Activated gamma-delta T cell treated with anti-CD3 and anti-CD28 coated beads, Interleukin-2, amount 50 U/mL, for 16 hours (primary cell): Measurements from ENCODE around the gene ZBTB11.
"Not testable (repeated sequence)": the region's sequence is repeated elsewhere in the genome, so short reads cannot be mapped to it uniquely, and the experiment has no call there.

ENCODE experiments used
- DNase-seq: peaks from one replicate; pipeline ENCODE4 v3.0.0-alpha.2; 2020; ENCODE audit warnings: low read depth

Gene ZBTB11

DNA sequence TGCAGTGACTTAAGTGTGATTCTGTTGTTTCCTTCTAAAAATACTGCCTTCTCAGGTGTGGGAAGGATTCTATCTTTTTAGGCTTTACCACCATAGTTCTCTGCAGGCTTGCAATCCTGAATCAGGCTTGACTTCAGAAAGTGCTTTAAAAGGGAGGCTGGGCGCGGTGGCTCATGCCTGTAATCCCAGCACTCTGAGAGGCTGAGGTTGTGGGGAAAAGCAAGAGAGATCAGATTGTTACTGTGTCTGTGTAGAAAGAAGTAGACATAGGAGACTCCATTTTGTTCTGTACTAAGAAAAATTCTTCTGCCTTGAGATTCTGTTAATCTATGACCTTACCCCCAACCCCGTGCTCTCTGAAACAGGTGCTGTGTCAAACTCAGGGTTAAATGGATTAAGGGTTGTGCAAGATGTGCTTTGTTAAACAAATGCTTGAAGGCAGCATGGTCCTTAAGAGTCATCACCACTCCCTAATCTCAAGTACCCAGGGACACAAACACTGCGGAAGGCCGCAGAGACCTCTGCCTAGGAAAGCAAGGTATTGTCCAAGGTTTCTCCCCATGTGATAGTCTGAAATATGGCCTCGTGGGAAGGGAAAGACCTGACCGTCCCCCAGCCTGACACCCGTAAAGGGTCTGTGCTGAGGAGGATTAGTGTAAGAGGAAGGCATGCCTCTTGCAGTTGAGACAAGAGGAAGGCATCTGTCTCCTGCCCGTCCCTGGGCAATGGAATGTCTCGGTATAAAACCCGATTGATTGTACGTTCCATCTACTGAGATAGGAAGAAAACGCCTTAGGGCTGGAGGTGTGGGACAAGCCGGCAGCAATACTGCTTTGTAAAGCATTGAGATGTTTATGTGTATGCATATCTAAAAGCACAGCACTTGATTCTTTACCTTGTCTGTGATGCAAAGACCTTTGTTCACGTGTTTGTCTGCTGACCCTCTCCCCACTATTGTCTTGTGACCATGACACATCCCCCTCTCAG is 15.0 kb upstream of the ZBTB11 start:
- DNase-seq, result not testable (repeated sequence)

DNA sequence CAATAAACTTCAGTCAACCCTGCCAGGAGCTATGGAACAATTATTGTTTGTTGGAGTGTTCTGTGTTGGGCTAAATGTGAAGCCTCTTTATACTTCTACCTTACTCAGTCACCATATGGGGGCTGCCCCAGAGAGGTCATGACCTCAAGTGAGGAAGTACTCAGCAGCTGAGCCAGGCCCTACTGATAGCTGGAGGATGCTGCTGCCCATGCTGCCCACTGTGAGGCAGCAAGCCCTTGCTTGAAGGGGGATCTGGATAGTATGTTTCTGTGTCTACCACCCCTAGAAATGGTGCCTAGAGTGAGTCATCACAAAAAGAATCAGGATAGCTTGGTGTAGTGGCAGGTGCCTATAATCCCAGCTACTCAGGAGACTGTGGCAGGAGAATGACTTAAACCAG is 14.0 kb upstream of the ZBTB11 start:
- no peak for DNase-seq

DNA sequence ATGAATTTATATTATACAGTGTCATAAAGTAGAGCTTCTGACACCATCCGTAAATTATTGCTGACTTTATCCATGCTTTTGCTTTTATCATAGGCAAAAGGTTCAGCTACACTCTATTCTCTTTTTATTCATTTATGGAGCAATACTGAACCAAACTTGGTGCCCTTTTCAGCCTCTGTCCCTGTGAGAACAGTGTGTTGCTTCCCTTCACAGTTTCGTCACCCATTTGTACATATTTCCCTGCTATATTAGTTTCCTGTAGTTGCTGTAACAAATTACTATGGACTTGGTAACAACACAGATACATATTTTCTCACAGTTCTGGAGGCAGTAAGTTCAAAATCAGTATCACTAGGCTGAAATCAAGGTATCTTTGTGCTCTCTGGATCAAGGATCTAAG is 12.4 kb upstream of the ZBTB11 start:
- no peak for DNase-seq

DNA sequence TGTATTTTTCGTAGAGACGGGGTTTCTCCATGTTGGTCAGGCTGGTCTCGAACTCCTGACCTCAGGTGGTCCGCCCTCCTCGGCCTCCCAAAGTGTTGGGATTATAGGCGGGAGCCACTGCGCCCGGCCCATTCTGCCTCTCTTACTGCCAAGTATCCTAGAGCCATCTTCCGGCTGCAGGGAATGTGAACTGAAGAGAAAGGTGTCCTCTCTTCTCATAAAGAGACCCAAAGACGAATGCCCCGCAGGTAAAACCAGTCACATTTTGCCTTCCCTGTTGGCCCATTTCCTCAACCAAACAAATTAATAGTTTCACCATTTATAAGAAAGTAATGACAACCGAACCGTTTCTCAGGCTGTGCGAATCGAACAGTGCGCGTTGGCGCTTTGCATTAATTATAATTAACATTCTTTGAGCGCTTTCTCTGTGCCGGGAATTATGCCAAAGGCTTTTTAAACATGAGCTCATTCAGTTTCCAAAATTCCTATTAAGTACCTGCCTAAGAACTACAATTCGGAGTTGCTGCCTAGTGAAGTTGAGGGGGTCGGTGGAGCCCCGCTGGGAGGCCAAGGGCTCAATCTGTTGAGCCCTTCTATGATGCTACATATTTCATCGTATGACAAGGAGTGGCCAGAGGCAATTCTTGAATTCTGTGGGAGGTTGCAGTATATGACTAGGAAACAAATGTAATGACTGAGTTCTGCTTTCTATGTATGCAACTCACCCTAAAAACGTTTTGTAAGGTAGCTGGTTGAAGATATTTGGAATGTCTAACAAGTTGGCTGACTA is 10.4 kb upstream of the ZBTB11 start:
- DNase-seq, result no peak

DNA sequence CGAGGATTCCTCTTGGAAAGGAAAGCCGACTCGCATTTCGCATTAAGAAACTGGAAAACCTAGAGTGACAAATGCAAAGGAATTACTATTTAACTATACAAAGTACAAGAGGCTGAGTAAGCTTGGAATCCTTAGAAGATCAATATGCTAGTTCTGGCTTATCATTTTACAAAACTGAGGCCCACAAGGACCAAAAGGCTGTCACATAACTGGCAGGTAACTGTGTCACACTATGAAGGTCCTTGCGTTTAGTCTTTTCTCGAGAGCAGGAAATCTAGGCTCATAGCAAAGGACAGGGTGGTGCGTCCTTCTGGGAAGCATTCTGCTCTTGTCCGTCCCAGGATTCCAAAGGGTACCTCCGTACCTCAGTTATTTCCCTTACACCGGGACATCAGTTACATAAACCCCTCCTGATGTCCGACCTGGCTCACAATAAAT is 9.0 kb upstream of the ZBTB11 start:
- no peak for DNase-seq

DNA sequence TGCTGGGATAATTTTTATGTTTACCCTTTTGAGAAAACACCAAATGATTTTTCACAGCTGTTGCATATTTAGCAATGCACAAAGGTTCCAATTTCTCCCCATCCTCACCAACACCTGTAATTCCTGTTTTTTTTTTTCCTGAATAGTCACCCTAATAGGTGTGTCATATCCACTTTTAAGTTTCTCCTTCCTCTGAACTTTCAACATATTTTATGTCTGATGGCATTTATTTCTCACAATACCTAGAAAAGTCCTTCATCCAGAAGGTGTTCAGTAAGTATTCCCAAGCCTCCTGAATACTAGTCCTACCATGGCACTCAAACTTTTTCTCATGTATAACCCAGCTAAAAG is 8.1 kb upstream of the ZBTB11 start:
- no peak for DNase-seq

DNA sequence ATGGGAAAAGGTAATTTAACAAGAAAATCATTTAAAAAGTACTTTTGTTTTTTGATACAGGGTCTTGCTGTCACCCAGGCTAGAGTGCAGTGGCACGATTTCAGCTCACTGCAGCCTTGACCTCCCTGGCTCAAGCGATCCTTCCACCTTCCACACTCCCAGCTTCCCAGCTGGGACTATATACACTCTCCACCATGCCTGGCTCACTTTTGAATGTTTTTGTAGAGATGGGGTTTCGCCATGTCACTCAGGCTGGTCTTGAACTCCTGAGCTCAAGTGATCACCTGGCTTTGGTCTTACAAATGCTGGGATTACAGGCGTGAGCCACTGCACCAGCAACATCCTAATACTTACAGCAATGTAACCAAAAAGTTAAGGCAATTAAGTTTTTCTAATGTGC is 3.5 kb upstream of the ZBTB11 start:
- no peak for DNase-seq

DNA sequence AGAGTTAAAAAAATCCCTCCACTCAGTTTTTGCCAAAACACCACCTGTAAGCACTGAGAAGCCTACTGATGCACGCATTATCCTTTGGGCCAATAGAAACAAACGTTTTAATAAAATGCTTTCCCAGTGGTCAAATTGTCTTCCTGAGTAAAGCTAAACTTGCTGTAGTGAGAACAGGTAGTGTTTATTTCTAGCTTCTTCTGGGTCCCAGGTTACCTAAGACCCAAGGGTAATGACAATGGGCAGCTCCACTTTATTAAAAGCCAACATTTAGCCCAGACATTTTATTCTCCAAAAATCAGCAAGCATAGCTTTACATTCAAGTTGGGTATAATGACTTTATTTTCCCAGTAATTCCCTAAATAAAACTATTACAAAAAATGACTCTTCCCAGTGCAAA is 1.9 kb upstream of the ZBTB11 start:
- DNase-seq, result not testable (repeated sequence)

DNA sequence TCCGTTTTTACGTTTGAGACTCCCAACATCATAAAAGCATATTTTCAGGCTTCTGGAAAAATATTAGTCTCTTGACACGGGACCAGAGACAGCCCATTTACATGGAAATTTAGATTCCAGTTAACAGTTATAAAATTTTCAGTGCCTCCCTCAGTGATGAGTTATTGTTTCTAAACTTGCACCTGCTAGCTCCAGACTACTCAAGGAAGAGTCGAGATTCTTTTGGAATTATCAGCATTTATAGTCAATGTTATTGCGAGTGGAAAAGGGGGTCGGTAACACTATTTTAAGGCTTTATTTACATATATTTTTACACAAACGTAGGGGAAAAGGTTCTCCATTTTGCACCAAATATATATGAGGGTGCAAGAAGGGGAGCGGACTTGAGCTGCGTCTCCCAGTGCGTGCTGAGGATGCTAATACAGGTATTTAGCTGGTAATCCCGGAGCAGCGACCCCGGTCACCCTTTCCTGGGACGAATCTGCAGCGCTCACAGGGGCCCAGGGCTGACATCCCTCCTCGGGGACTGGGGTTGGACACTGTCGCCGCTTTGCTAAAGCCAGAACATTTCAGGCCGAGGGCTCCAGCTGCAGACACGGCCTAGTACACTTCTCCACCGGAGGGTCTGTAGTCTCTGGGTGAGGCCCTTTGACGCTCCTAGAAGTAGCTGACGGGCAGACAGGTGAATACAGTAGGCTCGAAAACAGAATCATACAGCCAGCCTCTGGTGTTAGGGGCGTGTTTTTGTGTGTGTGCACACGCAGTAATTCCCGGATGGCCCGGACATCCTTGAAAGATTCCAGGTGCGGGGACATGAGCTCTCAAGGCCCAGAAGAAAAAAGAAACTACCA is 729 bp upstream of the ZBTB11 start:
- no peak for DNase-seq

DNA sequence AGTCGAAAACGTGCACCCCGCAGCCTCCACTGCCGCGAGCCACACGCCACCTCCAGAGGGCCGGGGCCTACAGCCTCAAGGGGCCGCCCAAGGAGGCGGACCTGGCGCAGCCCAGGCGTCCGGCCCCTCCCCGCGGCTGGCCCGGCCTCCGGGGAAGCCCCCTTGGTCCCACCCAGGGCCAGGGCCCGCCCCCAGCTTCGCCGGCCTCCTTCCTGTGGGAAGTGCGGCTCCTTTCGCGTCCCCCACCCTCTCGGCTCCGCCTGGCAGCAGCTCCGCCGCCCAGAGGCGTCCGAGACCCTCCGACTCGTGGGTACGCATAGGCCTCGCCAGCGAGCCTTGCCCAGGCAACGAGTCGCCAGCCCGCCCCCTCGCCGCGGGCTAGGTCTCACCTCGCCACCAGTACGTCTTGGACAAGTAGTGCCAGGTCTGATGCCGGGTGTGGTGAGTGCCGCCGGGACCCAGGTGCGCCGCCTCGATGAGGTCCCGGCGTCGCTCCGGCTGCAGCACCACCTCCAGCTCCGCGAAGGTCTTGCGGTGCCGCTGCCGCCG is 642 bp downstream of the ZBTB11 start:
- peak; percentile 92 for DNase-seq

DNA sequence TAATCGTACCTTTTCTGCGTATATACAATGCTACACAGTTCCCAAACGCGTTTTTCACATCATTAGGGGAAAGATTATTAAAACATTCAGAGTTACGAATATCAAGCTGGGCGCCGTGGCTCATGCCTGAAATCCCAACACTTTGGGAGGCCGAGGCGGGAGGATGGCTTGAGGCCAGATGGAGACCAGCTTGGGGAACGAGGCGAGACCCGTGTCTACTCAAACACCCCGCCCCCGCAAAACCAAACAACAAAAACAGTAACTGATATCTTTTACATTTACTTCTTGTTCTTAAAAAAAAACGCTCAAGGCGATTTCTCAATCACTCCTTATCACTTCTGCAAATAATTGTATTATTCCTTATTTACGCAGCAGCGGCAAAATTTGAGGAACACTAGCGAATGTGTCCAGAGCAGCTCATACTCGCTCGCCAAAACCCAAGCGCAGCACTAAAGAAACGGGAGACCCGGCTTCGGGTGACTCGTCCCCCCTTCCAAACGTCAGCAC is 1.2 kb downstream of the ZBTB11 start:
- DNase-seq, result no peak

DNA sequence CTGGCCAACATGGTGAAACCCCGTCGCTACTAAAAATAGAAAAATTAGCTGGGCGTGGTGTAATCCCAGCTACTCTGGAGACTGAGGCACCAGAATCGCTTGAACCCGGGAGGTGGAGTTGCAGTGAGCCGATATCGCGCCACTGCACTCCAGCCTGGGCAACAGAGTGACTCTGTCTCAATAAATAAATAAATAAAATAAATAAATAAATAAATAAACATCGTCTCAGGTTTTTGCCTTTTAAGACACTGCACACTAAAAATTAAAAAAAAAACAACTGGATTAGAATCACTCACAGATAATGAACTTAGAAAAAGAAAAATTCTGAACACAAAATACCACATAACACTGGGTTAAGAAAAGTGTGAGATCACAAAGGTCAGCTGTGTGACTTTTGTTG is 2.4 kb downstream of the ZBTB11 start:
- DNase-seq, result no peak

DNA sequence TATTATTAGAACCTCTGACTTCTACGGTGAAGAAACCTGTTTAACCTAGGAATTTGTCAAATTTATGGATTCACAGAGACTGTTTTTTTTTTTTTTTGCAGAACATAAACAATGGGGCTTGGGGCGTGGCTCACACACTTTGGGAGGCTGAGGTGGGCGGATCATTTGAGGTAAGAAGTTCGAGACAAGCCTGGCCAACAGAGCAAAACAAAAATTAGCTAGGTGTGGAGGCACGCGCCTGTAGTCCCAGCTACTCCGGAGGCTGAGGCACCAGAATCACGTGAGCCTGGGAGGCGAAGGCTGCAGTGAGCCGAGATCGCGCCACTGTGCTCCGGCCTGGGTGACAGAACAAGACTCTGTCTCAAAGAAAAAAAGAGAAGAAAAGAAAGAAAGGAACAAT is 3.0 kb downstream of the ZBTB11 start:
- DNase-seq, result no peak

DNA sequence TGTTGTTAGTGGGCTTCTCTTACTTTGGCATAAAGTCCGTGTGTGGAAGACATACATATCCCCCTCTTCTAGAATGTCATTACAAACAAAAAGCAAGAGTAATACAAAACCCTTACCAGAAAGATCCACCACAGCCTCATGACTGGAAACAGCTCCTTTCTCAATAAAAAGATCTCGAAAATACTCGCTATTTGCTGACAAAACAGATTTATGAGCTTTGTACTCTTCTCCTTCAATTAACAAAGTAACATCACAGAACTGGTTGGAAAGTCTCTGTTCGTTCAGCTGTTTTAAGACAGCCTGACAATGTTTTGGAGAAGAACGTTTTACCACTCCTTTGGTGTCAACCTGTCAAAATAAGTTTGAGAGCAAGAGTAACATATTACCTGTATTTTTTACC is 5.9 kb downstream of the ZBTB11 start:
- DNase-seq, result no peak

DNA sequence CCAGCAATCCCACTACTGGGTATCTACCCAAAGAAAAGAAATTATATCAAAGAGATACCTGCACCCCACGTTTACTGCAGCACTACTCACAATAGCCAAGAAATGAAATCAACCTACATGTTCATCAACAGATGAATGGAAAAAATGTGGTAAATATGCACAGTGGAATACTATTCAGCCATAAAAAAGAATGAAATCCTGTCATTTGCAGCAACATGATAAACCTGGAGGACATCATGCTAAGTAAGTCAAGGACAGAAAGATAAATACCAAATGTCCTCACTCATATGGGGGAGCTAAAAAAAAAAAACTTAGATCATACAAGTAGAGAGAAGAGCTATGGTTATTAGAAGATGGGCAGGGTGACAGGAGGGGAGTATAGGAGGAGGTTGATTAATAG is 9.1 kb downstream of the ZBTB11 start:
- no peak for DNase-seq

DNA sequence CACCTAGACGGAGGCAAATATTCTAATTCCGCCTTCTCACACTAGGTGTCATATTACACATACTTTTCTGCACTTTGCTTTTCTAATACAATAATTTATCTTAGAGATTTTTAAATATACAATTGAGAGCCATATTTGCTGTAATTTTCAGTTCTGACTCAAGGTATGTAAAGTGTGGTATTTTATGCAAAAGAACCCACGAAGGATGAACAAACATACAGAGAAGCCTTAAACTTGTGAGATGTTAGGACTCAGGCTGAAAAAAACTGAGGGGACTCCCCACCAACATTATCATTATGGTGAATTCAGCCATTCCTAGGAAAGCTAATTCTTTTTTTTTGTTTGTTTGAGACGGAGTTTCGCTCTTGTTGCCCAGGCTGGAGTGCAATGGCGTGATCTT is 9.6 kb downstream of the ZBTB11 start:
- no peak for DNase-seq

DNA sequence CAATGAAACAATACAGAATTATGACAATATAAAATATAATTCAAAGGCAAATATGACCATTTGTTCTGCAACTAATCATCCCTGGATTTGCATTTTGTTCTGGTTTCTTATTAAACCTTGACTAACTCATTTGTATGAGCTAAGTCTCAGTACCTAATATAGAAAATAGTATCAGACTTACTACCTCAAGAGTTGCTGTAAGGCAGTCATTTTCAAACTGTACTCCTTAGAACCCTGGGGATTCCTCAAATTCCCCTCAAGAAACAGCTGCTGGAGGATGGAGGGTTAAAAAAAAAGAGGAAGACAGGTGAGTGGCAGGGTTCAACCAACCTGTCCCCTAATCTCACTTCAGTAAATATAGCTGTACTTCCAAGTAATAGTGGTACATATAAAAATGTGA is 11.1 kb downstream of the ZBTB11 start:
- DNase-seq, result no peak

DNA sequence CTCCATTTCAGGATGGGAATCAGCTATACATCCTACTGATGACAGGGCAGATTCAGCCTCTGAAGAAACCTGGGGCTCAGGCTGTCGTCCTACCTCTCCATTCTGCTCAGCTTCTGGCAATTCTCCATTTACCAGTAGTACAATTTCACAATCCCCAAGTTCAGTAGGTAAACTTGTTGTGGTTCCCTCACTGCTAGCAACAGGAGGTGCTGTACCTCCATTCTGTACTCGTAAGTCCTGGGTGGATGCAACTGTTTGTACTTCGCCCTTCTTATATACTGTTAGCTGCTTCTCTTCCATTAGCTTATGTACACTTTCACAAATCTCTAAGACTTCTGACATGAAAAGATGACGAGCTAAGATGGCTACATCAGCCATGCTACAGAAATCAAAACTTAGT is 11.6 kb downstream of the ZBTB11 start:
- DNase-seq, result no peak

DNA sequence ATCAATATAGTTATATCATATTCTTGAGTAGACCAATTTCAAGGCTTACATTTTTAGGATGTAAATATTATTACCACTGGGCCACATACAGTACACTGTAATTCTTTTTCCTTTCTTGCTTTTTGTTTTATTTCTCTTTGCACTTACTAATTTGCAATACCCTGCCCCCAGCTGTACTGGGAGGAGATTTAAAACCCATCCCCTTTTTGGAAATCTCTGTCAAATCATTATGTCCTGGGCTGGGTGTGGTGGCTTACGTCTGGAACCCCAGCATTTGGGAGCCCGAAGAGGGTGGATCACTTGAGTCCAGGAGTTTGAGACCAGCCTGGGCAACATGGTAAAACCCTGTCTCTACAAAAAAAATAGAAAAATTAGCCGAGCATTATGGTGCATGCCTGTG is 16.2 kb downstream of the ZBTB11 start:
- no peak for DNase-seq

DNA sequence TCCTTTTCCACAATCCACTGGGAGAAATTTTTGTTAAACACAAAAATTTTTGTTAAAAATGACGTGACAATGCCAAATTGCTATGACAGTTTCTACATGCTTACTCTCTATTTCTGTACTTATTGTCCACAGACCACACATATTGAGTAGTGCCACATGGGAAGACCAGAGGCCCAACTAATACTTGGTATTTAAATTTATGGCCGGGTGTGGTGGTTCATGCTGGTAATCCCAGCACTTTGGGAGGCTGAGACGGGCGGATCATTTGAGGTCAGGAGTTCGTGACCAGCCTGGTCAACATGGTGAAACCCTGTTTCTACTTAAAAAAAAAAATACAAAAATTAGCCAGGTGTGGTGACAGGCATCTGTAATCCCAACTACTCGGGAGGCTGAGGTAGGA is 20.3 kb downstream of the ZBTB11 start:
- DNase-seq, result no peak

DNA sequence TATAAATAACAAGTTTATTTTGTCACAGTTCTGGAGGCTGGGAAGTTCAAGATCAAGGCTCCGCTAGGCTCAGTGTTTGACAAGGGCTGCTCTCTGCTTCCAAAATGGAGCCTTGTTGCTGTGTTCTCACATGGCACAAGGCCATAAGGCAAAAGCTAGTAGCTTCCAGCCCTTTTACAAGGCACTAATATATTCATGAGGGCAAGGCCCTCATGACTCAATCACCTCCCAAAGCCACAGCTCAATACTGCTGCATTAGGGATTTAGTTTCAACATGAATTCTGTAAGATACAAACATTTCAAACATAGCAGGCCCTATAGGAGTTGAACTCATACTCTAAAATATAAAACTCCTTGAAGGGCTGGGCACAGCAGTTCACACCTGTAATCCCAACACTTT is 30.2 kb downstream of the ZBTB11 start:
- no peak for DNase-seq
